GM12865 (cell line): ENCODE data around the gene MRPS15.
"Not testable (repeated sequence)": the region's sequence is repeated elsewhere in the genome, so short reads cannot be mapped to it uniquely, and the experiment has no call there.

ENCODE experiments used
- DNase-seq: peaks from one replicate; pipeline ENCODE4 v3.0.0; 2010; ENCODE audit warnings: low read depth
- H3K4me3 ChIP-seq: 2 replicates; pipeline ENCODE4 v1.5.1; 2011; ENCODE audit warnings: mild to moderate bottlenecking, low read depth, low read length, control low read depth
- CTCF ChIP-seq: IDR thresholded peaks from 2 replicates; pipeline ENCODE4 v1.5.1; 2011; ENCODE audit warnings: low read length, control low read depth, low read depth, inconsistent platforms; ENCODE audit not compliant: insufficient read depth; ENCODE audit errors: missing control alignments

The MRPS15 gene

GRCh38 chr1:36481091-36481490, 16.9 kb upstream of the MRPS15 start:
- TF ChIP-seq CTCF = no peak
- no peak overlapping the region for H3K4me3 ChIP-seq
- no peak for DNase-seq

DNA sequence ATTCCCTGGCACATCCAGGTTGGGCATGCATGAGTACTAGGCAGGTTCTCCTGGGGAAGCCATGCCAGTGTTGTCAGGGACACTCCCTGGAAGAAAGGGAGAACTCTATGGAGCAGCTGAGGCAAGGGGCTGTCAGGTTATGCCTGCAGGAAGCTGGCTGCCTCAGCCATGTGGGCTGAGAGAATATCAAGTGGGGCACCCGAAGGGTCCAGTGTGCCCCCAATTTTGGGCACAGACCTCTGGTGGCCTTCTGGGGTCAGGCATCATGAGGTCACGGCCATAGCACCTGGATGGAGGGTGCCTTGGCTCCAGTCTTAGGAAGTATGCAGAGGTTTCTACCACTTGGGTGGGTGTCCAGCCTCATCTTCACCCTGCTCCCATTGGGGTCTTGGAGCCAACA, 16.0 kb upstream of the MRPS15 start:
- H3K4me3 ChIP-seq = no peak overlapping the region
- TF ChIP-seq CTCF = no peak
- DNase-seq = no peak

- DNase-seq = no peak
- no peak overlapping the region for H3K4me3 ChIP-seq
- no peak for TF ChIP-seq CTCF
These were observed 15.4 kb upstream of the MRPS15 start for GRCh38 chr1:36479505-36480051.

DNA sequence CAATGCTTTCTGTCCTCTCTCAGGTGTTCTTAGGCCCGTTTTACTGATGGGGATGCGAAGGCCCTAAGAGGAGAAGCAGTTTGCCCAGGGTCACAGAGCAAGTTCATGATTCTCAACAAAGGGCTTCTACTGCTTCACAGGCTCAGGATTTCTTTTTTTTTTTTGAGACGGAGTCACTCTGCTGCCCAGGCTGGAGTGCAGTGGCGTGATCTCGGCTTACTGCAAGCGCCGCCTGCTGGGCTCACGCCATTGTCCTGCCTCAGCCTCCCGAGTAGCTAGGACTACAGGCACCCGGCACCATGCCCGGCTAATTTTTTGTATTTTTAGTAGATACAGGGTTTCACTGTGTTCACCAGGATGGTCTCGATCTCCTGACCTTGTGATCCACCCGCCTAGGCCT, 13.4 kb upstream of the MRPS15 start:
- not testable (repeated sequence) for DNase-seq, H3K4me3 ChIP-seq

- H3K4me3 ChIP-seq = no peak overlapping the region
- TF ChIP-seq CTCF = no peak
- no peak for DNase-seq
These were observed 12.8 kb upstream of the MRPS15 start for GRCh38 chr1:36476945-36477344.

GRCh38 chr1:36475910-36476604, 11.9 kb upstream of the MRPS15 start:
- H3K4me3 ChIP-seq = no peak overlapping the region
- DNase-seq = no peak
- TF ChIP-seq CTCF = no peak

DNA sequence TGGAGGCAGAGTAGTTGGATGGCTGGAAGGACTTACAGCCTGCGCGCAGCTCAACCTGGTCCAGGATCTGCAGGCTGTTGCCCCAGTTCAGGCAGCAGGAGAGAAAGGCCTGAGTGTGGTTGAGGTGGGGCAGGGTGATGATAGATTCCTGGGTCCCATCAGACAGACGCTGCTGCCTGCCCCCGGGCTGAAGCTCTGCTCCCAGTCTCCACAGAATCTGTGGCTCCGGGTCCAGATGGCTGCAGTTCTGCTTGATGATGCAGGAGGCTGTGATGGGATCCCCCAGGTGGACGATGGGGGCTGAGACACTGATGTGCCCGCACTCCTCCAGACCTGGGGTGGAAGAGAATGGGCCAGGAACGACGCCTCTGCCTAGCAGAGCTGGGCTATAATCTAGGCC, 11.2 kb upstream of the MRPS15 start:
- no peak for DNase-seq
- no peak for TF ChIP-seq CTCF
- no peak overlapping the region for H3K4me3 ChIP-seq

DNA sequence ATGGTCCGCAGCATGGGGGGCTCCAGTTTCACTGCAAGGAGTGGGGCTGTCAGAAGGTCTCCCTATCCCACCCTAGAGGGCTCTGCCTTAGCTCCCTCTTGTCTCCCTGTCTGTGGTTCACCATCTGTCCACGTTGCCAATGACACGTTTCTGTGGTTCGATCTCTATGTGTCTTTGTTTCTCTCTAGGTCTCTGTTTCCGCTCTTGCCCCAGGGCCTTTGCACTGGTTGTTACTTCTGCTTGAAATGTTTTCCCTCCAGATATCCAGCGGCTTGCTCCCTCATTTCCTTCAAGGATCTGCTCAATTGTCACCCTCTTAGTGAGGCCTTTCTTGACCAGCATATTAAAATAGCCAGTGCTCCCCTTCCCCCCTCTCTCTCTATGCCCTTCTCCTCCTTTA, 8.5 kb upstream of the MRPS15 start:
- DNase-seq = no peak
- TF ChIP-seq CTCF = no peak

More for the DNA sequence above, 8.5 kb upstream of the MRPS15 start:
- no peak overlapping the region for H3K4me3 ChIP-seq
